ENCODE data around the gene RAPGEF2. TPM values are rescaled to one million over a fixed set of nuclear protein-coding genes. Genes with fewer than 3 reads are reported as not detected.

Gene RAPGEF2
- total RNA-seq, 4 donors from 2014 or later: 60.2 to 109 (median 79.7) TPM

DNA sequence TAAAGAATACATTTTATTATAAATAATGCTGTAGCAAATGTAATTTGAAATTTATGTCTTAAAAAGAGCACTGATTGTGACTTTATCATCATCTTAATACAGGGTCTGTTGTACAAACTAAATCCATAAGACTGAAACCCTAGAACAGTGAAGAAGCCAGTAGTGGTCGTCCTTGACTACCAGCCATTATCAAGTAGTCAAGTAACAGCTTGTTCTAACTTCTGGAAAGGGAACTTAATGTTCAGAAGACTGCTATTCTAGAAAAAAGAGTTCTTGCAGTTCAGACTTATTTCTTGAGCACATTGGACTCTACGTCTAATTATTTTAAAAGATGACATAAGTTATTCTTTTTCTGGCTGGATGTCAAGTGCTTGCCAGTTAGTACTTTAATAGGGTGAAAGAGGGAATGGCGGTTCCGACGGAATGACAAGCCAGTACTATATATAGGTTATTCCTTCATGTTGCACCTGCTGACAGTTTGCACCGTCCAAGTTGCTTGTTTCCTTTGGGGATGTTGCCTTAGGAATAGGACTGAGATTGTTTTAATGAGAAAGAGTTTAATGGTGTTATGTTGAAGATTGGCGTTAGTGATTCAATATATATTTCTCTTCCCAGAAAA lies 109.9 kb downstream of the RAPGEF2 start:
- no peaks in the 10 kb centered on the region for H3K27me3 ChIP-seq
- H3K4me3 ChIP-seq (replicated peaks in 1 of 3): no peak overlapping the region
- no peaks in the 10 kb centered on the region for H3K4me1 ChIP-seq
- no peaks in the 10 kb centered on the region for H3K9me3 ChIP-seq
- intact Hi-C loops (cut with DNase I): no loop called here
- no peak overlapping the region for H3K27ac ChIP-seq
- H3K36me3 ChIP-seq: no peaks in the 10 kb centered on the region
- WGBS, 2 donors: 78 to 83% methylated on average over 7 of the region's 7 CpGs
- TF ChIP-seq, protein P1, sequence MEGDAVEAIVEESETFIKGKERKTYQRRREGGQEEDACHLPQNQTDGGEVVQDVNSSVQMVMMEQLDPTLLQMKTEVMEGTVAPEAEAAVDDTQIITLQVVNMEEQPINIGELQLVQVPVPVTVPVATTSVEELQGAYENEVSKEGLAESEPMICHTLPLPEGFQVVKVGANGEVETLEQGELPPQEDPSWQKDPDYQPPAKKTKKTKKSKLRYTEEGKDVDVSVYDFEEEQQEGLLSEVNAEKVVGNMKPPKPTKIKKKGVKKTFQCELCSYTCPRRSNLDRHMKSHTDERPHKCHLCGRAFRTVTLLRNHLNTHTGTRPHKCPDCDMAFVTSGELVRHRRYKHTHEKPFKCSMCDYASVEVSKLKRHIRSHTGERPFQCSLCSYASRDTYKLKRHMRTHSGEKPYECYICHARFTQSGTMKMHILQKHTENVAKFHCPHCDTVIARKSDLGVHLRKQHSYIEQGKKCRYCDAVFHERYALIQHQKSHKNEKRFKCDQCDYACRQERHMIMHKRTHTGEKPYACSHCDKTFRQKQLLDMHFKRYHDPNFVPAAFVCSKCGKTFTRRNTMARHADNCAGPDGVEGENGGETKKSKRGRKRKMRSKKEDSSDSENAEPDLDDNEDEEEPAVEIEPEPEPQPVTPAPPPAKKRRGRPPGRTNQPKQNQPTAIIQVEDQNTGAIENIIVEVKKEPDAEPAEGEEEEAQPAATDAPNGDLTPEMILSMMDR (IDR thresholded peaks at IDR 0.05): no peak
- no peak for TF ChIP-seq POLR2A (IDR thresholded peaks at IDR 0.05)
- no peak for DNase-seq

DNA sequence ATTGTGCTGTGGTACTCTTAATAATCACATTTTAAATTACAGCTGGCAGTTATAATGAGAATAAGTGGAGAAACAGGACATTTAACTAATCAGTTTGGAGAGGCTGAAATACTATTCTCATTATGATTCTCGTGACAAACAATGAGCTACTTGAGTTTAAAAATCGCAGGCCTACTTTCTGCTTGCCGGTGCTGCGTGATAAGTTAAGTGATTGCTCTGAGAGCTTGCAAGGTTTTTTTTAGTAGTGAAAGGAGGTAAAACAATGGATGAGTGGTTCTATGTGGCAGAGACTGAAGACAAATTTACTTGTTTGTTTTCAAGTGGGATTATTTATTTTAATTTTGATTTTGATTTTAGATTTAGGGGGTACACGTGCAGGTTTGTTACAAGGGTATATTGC lies 114.0 kb downstream of the RAPGEF2 start:
- Histone ChIP-seq H3K4me1 (peaks cover under 1 to 5% of the 10 kb centered on the region in 2 donors), H3K9me3 (no peaks in the 10 kb centered on the region), H3K4me3 (replicated peaks in 1 of 3) (no peak overlapping the region), H3K27me3 (no peaks in the 10 kb centered on the region), H3K36me3 (no peaks in the 10 kb centered on the region), H3K27ac (no peak overlapping the region)
- DNase-seq: no peak
- intact Hi-C loops (cut with DNase I): no loop called here
- 39 to 47% methylated on average over 5 of the region's 5 CpGs for whole genome bisulfite sequencing, 2 donors
- no peak for TF ChIP-seq POLR2A (IDR thresholded peaks at IDR 0.05)
- TF ChIP-seq, protein P1 (IDR thresholded peaks at IDR 0.05): no peak

DNA sequence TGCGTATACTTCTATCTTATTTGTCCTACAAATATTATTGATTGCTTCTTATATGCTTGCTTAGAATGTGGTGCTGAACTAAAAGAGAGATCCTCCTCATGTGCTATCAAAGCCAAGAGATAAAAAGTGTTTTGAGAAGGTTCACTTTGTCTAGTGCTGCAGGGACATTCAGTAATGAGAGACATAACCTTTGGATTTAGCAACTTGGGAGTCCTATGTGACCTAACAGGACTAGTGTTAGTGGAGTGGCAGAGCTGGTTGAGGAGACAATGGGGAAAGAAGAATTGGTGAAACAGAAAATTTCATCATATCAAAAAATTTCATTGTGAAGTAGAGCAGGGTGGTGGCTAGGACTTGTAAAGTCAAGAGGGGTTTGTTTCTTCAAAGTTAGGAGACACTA lies 117.0 kb downstream of the RAPGEF2 start:
- no peaks in the 10 kb centered on the region for H3K36me3 ChIP-seq
- no peaks in the 10 kb centered on the region for H3K9me3 ChIP-seq
- no peaks in the 10 kb centered on the region for H3K27me3 ChIP-seq
- no peak for DNase-seq
- TF ChIP-seq, protein P1 (IDR thresholded peaks at IDR 0.05): no peak
- TF ChIP-seq POLR2A (IDR thresholded peaks at IDR 0.05): no peak
- WGBS, 2 donors: 92 to 100% methylated on average over 1 of the region's 1 CpG
- no peak overlapping the region for H3K27ac ChIP-seq
- intact Hi-C loops (cut with DNase I): no loop called here
- H3K4me1 ChIP-seq: peaks cover 8 to 14% of the 10 kb centered on the region in 2 donors
- H3K4me3 ChIP-seq (replicated peaks in 1 of 3): no peak overlapping the region

DNA sequence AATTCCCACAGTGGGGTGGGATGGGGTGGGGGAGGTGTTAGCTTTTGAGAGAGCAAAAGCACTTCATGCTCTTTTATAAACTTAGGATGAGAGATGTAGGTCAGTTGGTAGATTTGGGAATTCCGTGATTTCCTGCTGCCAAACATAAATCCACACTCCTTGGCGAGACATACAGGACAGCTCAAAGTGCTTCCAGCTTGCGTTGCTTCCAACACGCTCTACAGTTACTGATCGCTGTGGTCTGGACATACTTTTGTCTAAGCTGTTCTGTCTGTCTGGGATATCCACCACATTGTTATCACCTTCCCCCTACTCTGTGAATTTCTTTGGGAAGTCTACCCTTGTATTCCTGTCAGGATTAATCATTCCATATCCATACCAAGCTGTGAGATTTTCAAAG lies 117.5 kb downstream of the RAPGEF2 start:
- WGBS, 2 donors: 84 to 88% methylated on average over 5 of the region's 5 CpGs
- Histone ChIP-seq H3K27ac (no peak overlapping the region), H3K4me1 (peaks cover 8 to 14% of the 10 kb centered on the region in 2 donors), H3K27me3 (no peaks in the 10 kb centered on the region), H3K4me3 (replicated peaks in 1 of 3) (no peak overlapping the region), H3K36me3 (no peaks in the 10 kb centered on the region), H3K9me3 (no peaks in the 10 kb centered on the region)
- DNase-seq: no peak
- intact Hi-C loops (cut with DNase I): no loop called here
- TF ChIP-seq, protein P1 (IDR thresholded peaks at IDR 0.05): no peak
- no peak for TF ChIP-seq POLR2A (IDR thresholded peaks at IDR 0.05)

DNA sequence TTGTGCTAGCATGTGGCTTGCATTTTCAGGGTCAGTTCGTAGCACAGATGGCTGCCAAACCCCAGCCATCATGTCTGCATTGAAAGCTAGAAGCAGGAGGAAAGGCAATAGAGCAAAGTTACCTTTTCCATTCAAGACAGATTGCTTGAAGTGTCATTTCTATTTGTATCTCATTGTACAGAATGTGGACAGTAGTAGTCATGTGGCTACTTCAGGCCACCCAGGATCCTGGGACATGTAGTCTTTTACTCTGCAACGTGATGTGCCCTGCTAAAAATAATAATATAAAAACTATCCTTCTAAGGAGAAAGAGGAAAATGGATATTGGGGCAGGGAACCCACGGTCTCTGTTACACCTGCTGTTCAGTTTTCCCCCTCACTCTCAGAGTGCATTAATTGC lies 118.4 kb downstream of the RAPGEF2 start:
- TF ChIP-seq, protein P1 (IDR thresholded peaks at IDR 0.05): no peak
- TF ChIP-seq POLR2A (IDR thresholded peaks at IDR 0.05): no peak
- Histone ChIP-seq H3K36me3 (no peaks in the 10 kb centered on the region), H3K27me3 (no peaks in the 10 kb centered on the region), H3K27ac (no peak overlapping the region), H3K9me3 (no peaks in the 10 kb centered on the region), H3K4me1 (peaks cover 8 to 14% of the 10 kb centered on the region in 2 donors), H3K4me3 (replicated peaks in 1 of 3) (no peak overlapping the region)
- intact Hi-C loops (cut with DNase I): no loop called here
- no peak for DNase-seq
- WGBS, 2 donors: 93 to 94% methylated on average over 3 of the region's 3 CpGs

Measured in thyroid gland (tissue), 4 donors.